Parathyroid adenoma (tissue), 2 donors: Measurements from ENCODE around the gene ADAP2.

ENCODE experiments used
- H2AFZ ChIP-seq: fragments of 300-600 bp; sonication (generic); one replicate; pipeline ENCODE4 v1.7.0; 2017; ENCODE audit warnings: antibody characterized with exemption, mild to moderate bottlenecking
- H3K27ac ChIP-seq: fragments of 300-600 bp; sonication (generic); one replicate; pipeline ENCODE4 v1.7.0; 2017
- H3K27me3 ChIP-seq: fragments of 300-600 bp; sonication (generic); one replicate; pipeline ENCODE4 v1.7.0; 2017; ENCODE audit warnings: low read length; ENCODE audit not compliant: control insufficient read depth, insufficient read depth
- H3K36me3 ChIP-seq: fragments of 300-600 bp; sonication (generic); one replicate; pipeline ENCODE4 v1.7.0; 2017; ENCODE audit warnings: low read length; ENCODE audit not compliant: control insufficient read depth, insufficient read depth
- H3K4me1 ChIP-seq: fragments of 300-600 bp; sonication (generic); one replicate; pipeline ENCODE4 v1.7.0; 2017; ENCODE audit warnings: control low read depth
- H3K4me2 ChIP-seq: fragments of 300-600 bp; sonication (generic); one replicate; pipeline ENCODE4 v1.7.0; 2017; ENCODE audit warnings: low read length
- H3K4me3 ChIP-seq: fragments of 300-600 bp; sonication (generic); one replicate; pipeline ENCODE4 v1.7.0; 2017; ENCODE audit warnings: low read depth, low read length
- H3K79me2 ChIP-seq: fragments of 300-600 bp; sonication (generic); one replicate; pipeline ENCODE4 v1.7.0; 2017; ENCODE audit warnings: control low read depth
- H3K9ac ChIP-seq: fragments of 300-600 bp; sonication (generic); one replicate; pipeline ENCODE4 v1.7.0; 2017; ENCODE audit warnings: mild to moderate bottlenecking
- H3K9me3 ChIP-seq: fragments of 300-600 bp; sonication (generic); one replicate; pipeline ENCODE4 v1.7.0; 2017; ENCODE audit warnings: low read length; ENCODE audit not compliant: control insufficient read depth
- TF ChIP-seq, protein P1 (sequence below): fragments of 300-600 bp; sonication (generic); IDR thresholded peaks from one replicate; pipeline ENCODE4 v1.7.0; 2017; ENCODE audit warnings: antibody characterized with exemption, mild to moderate bottlenecking
- donor health status: primary hyperparathyroidism.

The ADAP2 gene

DNA sequence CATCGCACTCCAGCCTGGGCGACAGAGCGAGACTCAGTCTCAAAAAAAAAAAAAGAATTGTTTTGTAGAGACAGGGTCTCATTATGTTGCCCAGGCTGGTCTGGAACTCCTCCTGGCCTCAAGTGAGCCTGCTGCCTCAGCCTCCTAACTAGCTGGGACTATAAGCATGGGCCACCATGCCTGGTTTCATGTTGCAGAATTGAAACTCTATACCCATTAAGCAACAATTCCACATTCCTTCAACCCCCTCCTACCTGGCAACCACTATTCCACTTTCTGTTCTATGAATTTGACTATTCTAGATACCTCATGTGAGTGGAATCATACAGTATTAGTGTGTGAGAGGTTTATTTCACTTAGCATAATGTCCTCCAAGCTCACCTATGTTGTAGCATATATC is 73.6 kb downstream of the ADAP2 start:
- H3K4me1 ChIP-seq = peaks cover 7% of the 10 kb centered on the region
- TF ChIP-seq, protein P1, sequence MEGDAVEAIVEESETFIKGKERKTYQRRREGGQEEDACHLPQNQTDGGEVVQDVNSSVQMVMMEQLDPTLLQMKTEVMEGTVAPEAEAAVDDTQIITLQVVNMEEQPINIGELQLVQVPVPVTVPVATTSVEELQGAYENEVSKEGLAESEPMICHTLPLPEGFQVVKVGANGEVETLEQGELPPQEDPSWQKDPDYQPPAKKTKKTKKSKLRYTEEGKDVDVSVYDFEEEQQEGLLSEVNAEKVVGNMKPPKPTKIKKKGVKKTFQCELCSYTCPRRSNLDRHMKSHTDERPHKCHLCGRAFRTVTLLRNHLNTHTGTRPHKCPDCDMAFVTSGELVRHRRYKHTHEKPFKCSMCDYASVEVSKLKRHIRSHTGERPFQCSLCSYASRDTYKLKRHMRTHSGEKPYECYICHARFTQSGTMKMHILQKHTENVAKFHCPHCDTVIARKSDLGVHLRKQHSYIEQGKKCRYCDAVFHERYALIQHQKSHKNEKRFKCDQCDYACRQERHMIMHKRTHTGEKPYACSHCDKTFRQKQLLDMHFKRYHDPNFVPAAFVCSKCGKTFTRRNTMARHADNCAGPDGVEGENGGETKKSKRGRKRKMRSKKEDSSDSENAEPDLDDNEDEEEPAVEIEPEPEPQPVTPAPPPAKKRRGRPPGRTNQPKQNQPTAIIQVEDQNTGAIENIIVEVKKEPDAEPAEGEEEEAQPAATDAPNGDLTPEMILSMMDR = no peak
- no peak overlapping the region for H3K27ac ChIP-seq
- H3K9ac ChIP-seq = no peak overlapping the region
- H3K36me3 ChIP-seq = no peaks in the 10 kb centered on the region
- no peak overlapping the region for H3K4me3 ChIP-seq
- H3K79me2 ChIP-seq = no peaks in the 10 kb centered on the region
- no peak overlapping the region for H3K4me2 ChIP-seq
- no peaks in the 10 kb centered on the region for H3K9me3 ChIP-seq
- no peaks in the 10 kb centered on the region for H3K27me3 ChIP-seq
- H2AFZ ChIP-seq = no peak overlapping the region

DNA sequence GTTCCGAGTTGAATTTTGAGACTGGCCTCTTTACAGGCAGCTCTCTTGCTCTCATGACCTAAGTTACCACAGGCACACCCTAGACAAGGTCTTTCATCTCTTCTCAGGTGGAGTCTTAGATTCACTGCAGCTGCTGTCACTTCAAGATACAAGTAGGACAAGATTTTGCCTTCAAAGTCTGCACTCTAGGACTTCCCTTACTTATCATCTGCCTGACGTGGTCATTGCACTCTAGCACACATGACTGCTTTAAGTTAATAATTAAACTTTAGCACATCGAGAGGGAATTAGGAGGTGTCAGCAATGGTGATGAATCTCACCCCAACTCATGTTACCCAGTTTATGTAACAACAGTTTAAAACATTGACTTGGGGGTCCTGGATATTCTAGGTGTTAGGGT is 74.7 kb downstream of the ADAP2 start:
- no peak overlapping the region for H2AFZ ChIP-seq
- no peaks in the 10 kb centered on the region for H3K9me3 ChIP-seq
- TF ChIP-seq, protein P1 = no peak
- no peaks in the 10 kb centered on the region for H3K79me2 ChIP-seq
- H3K4me1 ChIP-seq = peaks cover 7% of the 10 kb centered on the region
- no peak overlapping the region for H3K4me3 ChIP-seq
- H3K9ac ChIP-seq = no peak overlapping the region
- no peak overlapping the region for H3K27ac ChIP-seq
- H3K36me3 ChIP-seq = no peaks in the 10 kb centered on the region
- H3K4me2 ChIP-seq = no peak overlapping the region
- H3K27me3 ChIP-seq = no peaks in the 10 kb centered on the region

DNA sequence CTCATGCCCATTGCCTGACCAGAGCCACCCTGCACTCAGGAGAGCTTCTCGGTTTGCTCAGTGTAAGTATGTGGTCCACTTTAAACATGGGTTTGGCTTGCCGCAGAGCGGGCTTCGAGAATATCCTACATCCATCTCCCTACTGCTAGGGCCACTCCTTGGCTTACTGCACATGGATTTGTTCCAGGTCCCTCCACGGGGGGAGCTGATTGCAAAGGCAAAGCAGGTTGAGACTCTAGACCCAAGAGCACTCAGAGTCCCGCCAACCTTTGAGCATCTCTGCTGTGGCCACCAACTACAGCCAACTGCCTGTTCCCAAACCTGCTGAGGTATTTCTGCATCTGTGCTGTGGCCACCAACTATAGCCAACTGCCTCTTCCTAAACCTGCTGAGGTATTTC is 75.5 kb downstream of the ADAP2 start:
- H3K9me3 ChIP-seq = no peaks in the 10 kb centered on the region
- H3K4me3 ChIP-seq = no peak overlapping the region
- no peaks in the 10 kb centered on the region for H3K79me2 ChIP-seq
- TF ChIP-seq, protein P1 = no peak
- H3K36me3 ChIP-seq = no peaks in the 10 kb centered on the region
- H3K4me2 ChIP-seq = no peak overlapping the region
- H3K27ac ChIP-seq = no peak overlapping the region
- H3K9ac ChIP-seq = no peak overlapping the region
- no peaks in the 10 kb centered on the region for H3K27me3 ChIP-seq
- peaks cover 7% of the 10 kb centered on the region for H3K4me1 ChIP-seq
- H2AFZ ChIP-seq = no peak overlapping the region

DNA sequence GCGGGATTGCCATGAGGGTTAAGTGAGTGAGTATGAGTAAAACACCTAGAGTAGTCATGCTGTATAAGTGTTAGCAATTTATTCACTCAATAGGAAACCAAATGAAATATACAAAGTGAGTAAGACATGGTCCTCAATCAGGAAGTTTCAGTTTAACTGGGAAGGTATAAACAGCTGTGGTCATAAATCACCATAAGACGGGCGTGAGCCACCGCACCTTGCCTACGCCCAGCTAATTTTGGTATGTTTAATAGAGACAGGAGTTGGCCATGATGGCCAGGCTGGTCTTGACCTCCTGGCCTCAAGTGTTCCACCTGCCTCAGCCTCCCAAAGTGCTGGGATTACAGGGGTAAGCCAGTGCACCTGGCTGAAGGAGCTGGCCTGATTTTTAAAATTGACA is 76.1 kb downstream of the ADAP2 start:
- Histone ChIP-seq H3K9me3 (no peaks in the 10 kb centered on the region), H3K27ac (no peak overlapping the region), H3K9ac (no peak overlapping the region), H3K36me3 (no peaks in the 10 kb centered on the region), H2AFZ (no peak overlapping the region), H3K4me1 (peaks cover 7% of the 10 kb centered on the region), H3K4me3 (no peak overlapping the region), H3K4me2 (no peak overlapping the region), H3K79me2 (peaks cover 2% of the 10 kb centered on the region), H3K27me3 (no peaks in the 10 kb centered on the region)
- TF ChIP-seq, protein P1 = no peak

DNA sequence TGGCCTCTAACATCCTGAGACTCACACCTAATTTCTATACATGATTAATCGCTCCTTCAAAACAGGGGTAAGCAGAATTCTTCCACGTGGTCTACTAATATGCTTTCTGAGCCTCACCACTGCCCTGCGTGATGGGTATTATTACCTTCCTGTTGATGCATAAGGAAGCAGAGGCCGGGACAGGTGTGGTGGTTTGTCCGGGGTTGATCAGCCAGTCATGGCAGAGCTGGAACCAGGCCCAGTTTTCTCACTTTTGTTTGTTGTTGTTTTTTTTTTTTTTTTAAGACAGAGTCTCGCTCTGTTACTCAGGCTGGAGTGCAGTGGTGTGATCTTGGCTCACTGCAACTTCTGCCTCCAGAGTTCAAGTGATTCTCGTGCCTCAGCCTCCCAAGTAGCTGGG is 80.3 kb downstream of the ADAP2 start:
- Histone ChIP-seq H3K4me1 (peaks cover 7% of the 10 kb centered on the region), H3K27me3 (no peaks in the 10 kb centered on the region), H3K79me2 (peaks cover 11% of the 10 kb centered on the region), H3K9me3 (no peaks in the 10 kb centered on the region), H3K9ac (no peak overlapping the region), H3K36me3 (no peaks in the 10 kb centered on the region), H3K27ac (no peak overlapping the region), H3K4me3 (no peak overlapping the region), H3K4me2 (no peak overlapping the region), H2AFZ (no peak overlapping the region)
- TF ChIP-seq, protein P1 = no peak
